Right ventricle myocardium inferior (tissue), 1 donor: ENCODE data around the gene TSTD2. TPM values are rescaled to one million over a fixed set of nuclear protein-coding genes. Genes with fewer than 3 reads are reported as not detected.

Experiments
- ATAC-seq: fragments of 200-7000 bp; cut with Tn5 transposase; one replicate; pipeline ENCODE4 v1.9.1; 2020; ENCODE audit warnings: mild to moderate bottlenecking, moderate library complexity
- DNase-seq: peaks from one replicate; pipeline ENCODE4 v3.0.0; 2021; ENCODE audit errors: missing footprints
- intact Hi-C: fragments of 100-400 bp; cut with DNase I; formaldehyde crosslinking; loops from one replicate; pipeline ENCODE4 v1.11.0; 2022
- long read RNA-seq: library from polyadenylated mRNA; unstranded; transcript quantifications from one replicate; pipeline ENCODE4 v2.0.0, GENCODE V29; 2021
- total RNA-seq: library from RNA; stranded (reverse); fragmentation: NEBNext Ultra II Directional; extraction: Animal tissue kit (Norgen Biotek cat#: 25700); gene quantifications from one replicate; pipeline ENCODE4 v1.2.1, GENCODE V29; 2021
- donor health status: DM: no; HTN: yes; CAD: no; lungs with severe emphysema.

Gene TSTD2
- total RNA-seq: 24.8 TPM
- long read RNA-seq, full-length matches to known transcripts: 12 of 21 reads
- long read RNA-seq, partial matches to known transcripts: 7 of 21 reads
- long read RNA-seq, other reads (novel, unspliced or antisense): 2 of 21 reads

GRCh38 chr9:97632985-97633858 lies at the start of gene TSTD2, which contains the start of gene NCBP1:
Gene TSTD2, minus strand, starts transcription at chr9:97633368. Its CDS starts 5,806 bp downstream, at chr9:97627562.
Gene NCBP1, plus strand, starts transcription at chr9:97633821. Its CDS starts 61 bp downstream, at chr9:97633882.
- intact Hi-C loops: loop anchor here (2.0 to 10.0 kb wide), 4 partner anchors 34 to 776 kb away; partner anchors contain the start of genes ANP32B and TRMO
- DNase-seq (peak; percentile 99), ATAC-seq (peak; percentile 95)

- ATAC-seq: no peak
- intact Hi-C loops: no loop called here
- no peak for DNase-seq
Observed at GRCh38 chr9:97682242-97682641, 49.1 kb upstream of the TSTD2 start.

- intact Hi-C loops: no loop called here
- DNase-seq (no peak), ATAC-seq (no peak)
Observed at GRCh38 chr9:97675655-97676054, 42.5 kb upstream of the TSTD2 start.

GRCh38 chr9:97673922-97674321 lies 40.8 kb upstream of the TSTD2 start:
- intact Hi-C loops: no loop called here
- no peak for ATAC-seq
- no peak for DNase-seq

- intact Hi-C loops: no loop called here
- no peak for DNase-seq
- no peak for ATAC-seq
Observed at GRCh38 chr9:97672403-97672802, 39.2 kb upstream of the TSTD2 start.

- intact Hi-C loops: no loop called here
- DNase-seq: no peak
- no peak for ATAC-seq
Observed at GRCh38 chr9:97670586-97670985, 37.4 kb upstream of the TSTD2 start.

- ATAC-seq (no peak), DNase-seq (no peak)
- intact Hi-C loops: no loop called here
Observed at GRCh38 chr9:97668485-97668884, 35.3 kb upstream of the TSTD2 start.

GRCh38 chr9:97666907-97667686 lies 33.9 kb upstream of the TSTD2 start:
- ATAC-seq: no peak
- no peak for DNase-seq
- intact Hi-C loops: no loop called here

- ATAC-seq: no peak
- intact Hi-C loops: no loop called here
- no peak for DNase-seq
Observed at GRCh38 chr9:97665742-97666141, 32.6 kb upstream of the TSTD2 start.

GRCh38 chr9:97660847-97661246 lies 27.7 kb upstream of the TSTD2 start:
- no peak for ATAC-seq

GRCh38 chr9:97660340-97660739 lies 27.2 kb upstream of the TSTD2 start:
- intact Hi-C loops: no loop called here
- no peak for DNase-seq
- peak; percentile 28 for ATAC-seq

More at GRCh38 chr9:97660847-97661246, 27.7 kb upstream of the TSTD2 start:
- intact Hi-C loops: no loop called here
- no peak for DNase-seq

- ATAC-seq (no peak), DNase-seq (no peak)
- intact Hi-C loops: no loop called here
Observed at GRCh38 chr9:97659771-97660170, 26.6 kb upstream of the TSTD2 start.

- ATAC-seq: no peak
- no peak for DNase-seq
- intact Hi-C loops: no loop called here
Observed at GRCh38 chr9:97658707-97659106, 25.5 kb upstream of the TSTD2 start.

GRCh38 chr9:97651646-97652045 lies 18.5 kb upstream of the TSTD2 start:
- intact Hi-C loops: no loop called here
- no peak for ATAC-seq
- DNase-seq: no peak

GRCh38 chr9:97647996-97648395 lies 14.8 kb upstream of the TSTD2 start:
- ATAC-seq (no peak), DNase-seq (no peak)
- intact Hi-C loops: no loop called here

GRCh38 chr9:97645720-97646119 lies 12.6 kb upstream of the TSTD2 start:
- DNase-seq: no peak
- intact Hi-C loops: no loop called here
- no peak for ATAC-seq

- DNase-seq (no peak), ATAC-seq (no peak)
- intact Hi-C loops: no loop called here
Observed at GRCh38 chr9:97640325-97640724, 7.2 kb upstream of the TSTD2 start.

- DNase-seq (no peak), ATAC-seq (no peak)
- intact Hi-C loops: loop anchor here (10.0 kb wide), 1 partner anchor 346 kb away; the partner anchor contains the start of gene ANP32B
Observed at GRCh38 chr9:97638666-97639065, 5.5 kb upstream of the TSTD2 start.

- ATAC-seq (no peak), DNase-seq (no peak)
- intact Hi-C loops: loop anchor here (10.0 kb wide), 1 partner anchor 348 kb away; the partner anchor contains the start of gene ANP32B
Observed at GRCh38 chr9:97636903-97637302, 3.7 kb upstream of the TSTD2 start.
